Stomach smooth muscle (tissue), 2 donors: ENCODE data around the gene SCGB1A1.
"Not testable (repeated sequence)": the region's sequence is repeated elsewhere in the genome, so short reads cannot be mapped to it uniquely, and the experiment has no call there.

Experiments
- H3K27ac ChIP-seq: one replicate; pipeline ENCODE4 v1.7.0; 2013; ENCODE audit warnings: mild to moderate bottlenecking, low read length, inconsistent platforms
- H3K27me3 ChIP-seq, 2 donors: one replicate each; pipeline ENCODE4 v1.7.0; 2013; ENCODE audit warnings: low read length in 2 of 2; ENCODE audit not compliant: insufficient read depth in 2 of 2, control insufficient read depth in 1 of 2
- H3K36me3 ChIP-seq, 2 donors: one replicate each; pipeline ENCODE4 v1.7.0; 2013; ENCODE audit warnings: low read length in 2 of 2; ENCODE audit not compliant: control insufficient read depth in 2 of 2, insufficient read depth in 2 of 2
- H3K4me1 ChIP-seq: one replicate; pipeline ENCODE4 v1.7.0; 2013; ENCODE audit warnings: low read length; ENCODE audit not compliant: control insufficient read depth, insufficient read depth
- H3K4me3 ChIP-seq, 2 donors: one replicate each; pipeline ENCODE4 v1.7.0; 2013; ENCODE audit warnings: low read length in 2 of 2
- H3K9ac ChIP-seq, 2 donors: one replicate each; pipeline ENCODE4 v1.7.0; 2013; ENCODE audit warnings: low read length in 2 of 2, mild to moderate bottlenecking in 1 of 2
- H3K9me3 ChIP-seq, 2 donors: one replicate each; pipeline ENCODE4 v1.7.0; 2013; ENCODE audit warnings: low read length in 2 of 2; ENCODE audit not compliant: control insufficient read depth in 2 of 2
- donor health status: healthy.
- donor health status: Pancreatic carcinoma.

The SCGB1A1 gene

GRCh38 chr11:62418733-62419132 lies at the start of gene SCGB1A1:
Gene SCGB1A1, plus strand, starts transcription at chr11:62419033. Its CDS starts 63 bp downstream, at chr11:62419096.
- Histone ChIP-seq H3K36me3 (no peaks in the 10 kb centered on the region), H3K27me3 (no peaks in the 10 kb centered on the region), H3K9ac (peak within 1 kb of the TSS; percentile 13 to 29), H3K4me1 (peaks cover 29% of the 10 kb centered on the region), H3K9me3 (no peaks in the 10 kb centered on the region), H3K27ac (peak within 1 kb of the TSS; percentile 49), H3K4me3 (peak within 1 kb of the TSS in 1 of 2 donors; percentile 20)

GRCh38 chr11:62370743-62371440 lies 47.9 kb upstream of the SCGB1A1 start:
- H3K4me1 ChIP-seq, result no peaks in the 10 kb centered on the region
- no peak overlapping the region for H3K27ac ChIP-seq
- no peaks in the 10 kb centered on the region for H3K9me3 ChIP-seq
- H3K36me3 ChIP-seq, result no peaks in the 10 kb centered on the region
- no peak overlapping the region for H3K9ac ChIP-seq
- H3K4me3 ChIP-seq, result no peak overlapping the region
- no peaks in the 10 kb centered on the region for H3K27me3 ChIP-seq

GRCh38 chr11:62372871-62373270 lies 46.0 kb upstream of the SCGB1A1 start:
- Histone ChIP-seq H3K36me3 (no peaks in the 10 kb centered on the region), H3K27ac (no peak overlapping the region), H3K9me3 (no peaks in the 10 kb centered on the region), H3K27me3 (no peaks in the 10 kb centered on the region), H3K4me3 (no peak overlapping the region), H3K9ac (no peak overlapping the region), H3K4me1 (no peaks in the 10 kb centered on the region)

- H3K4me1 ChIP-seq, result no peaks in the 10 kb centered on the region
- H3K36me3 ChIP-seq, result no peaks in the 10 kb centered on the region
- no peak overlapping the region for H3K4me3 ChIP-seq
- no peaks in the 10 kb centered on the region for H3K9me3 ChIP-seq
- H3K27ac ChIP-seq, result no peak overlapping the region
- no peaks in the 10 kb centered on the region for H3K27me3 ChIP-seq
- no peak overlapping the region for H3K9ac ChIP-seq
Measured at GRCh38 chr11:62373464-62374119, 45.2 kb upstream of the SCGB1A1 start.

- H3K36me3 ChIP-seq, result no peaks in the 10 kb centered on the region
- H3K27ac ChIP-seq, result no peak overlapping the region
- H3K4me3 ChIP-seq, result no peak overlapping the region
- no peaks in the 10 kb centered on the region for H3K9me3 ChIP-seq
- H3K4me1 ChIP-seq, result no peaks in the 10 kb centered on the region
- H3K9ac ChIP-seq, result no peak overlapping the region
- H3K27me3 ChIP-seq, result no peaks in the 10 kb centered on the region
Measured at GRCh38 chr11:62374801-62375200, 44.0 kb upstream of the SCGB1A1 start.

GRCh38 chr11:62378459-62379063 lies 40.3 kb upstream of the SCGB1A1 start:
- H3K9ac ChIP-seq, H3K4me3 ChIP-seq, H3K4me1 ChIP-seq, H3K27me3 ChIP-seq, H3K27ac ChIP-seq, H3K36me3 ChIP-seq, H3K9me3 ChIP-seq: not testable (repeated sequence)

GRCh38 chr11:62379586-62379985 lies 39.2 kb upstream of the SCGB1A1 start:
- H3K9ac ChIP-seq, H3K27ac ChIP-seq, H3K36me3 ChIP-seq, H3K9me3 ChIP-seq, H3K4me1 ChIP-seq, H3K27me3 ChIP-seq, H3K4me3 ChIP-seq: not testable (repeated sequence)

GRCh38 chr11:62380821-62381245 lies 38.0 kb upstream of the SCGB1A1 start:
- H3K9ac ChIP-seq, H3K4me1 ChIP-seq, H3K27ac ChIP-seq, H3K36me3 ChIP-seq, H3K27me3 ChIP-seq, H3K9me3 ChIP-seq: not testable (repeated sequence)
- H3K4me3 ChIP-seq, result peak overlapping the region in 1 of 2 donors; percentile 22

GRCh38 chr11:62383822-62384221 lies 35.0 kb upstream of the SCGB1A1 start:
- no peak overlapping the region for H3K4me3 ChIP-seq

GRCh38 chr11:62386083-62386482 lies 32.8 kb upstream of the SCGB1A1 start:
- not testable (repeated sequence) for H3K4me1 ChIP-seq, H3K27ac ChIP-seq

More at GRCh38 chr11:62383822-62384221, 35.0 kb upstream of the SCGB1A1 start:
- Histone ChIP-seq H3K27me3 (no peaks in the 10 kb centered on the region), H3K36me3 (no peaks in the 10 kb centered on the region), H3K9ac (no peak overlapping the region), H3K27ac (no peak overlapping the region), H3K4me1 (peaks cover 3% of the 10 kb centered on the region), H3K9me3 (no peaks in the 10 kb centered on the region)

GRCh38 chr11:62387381-62387780 lies 31.5 kb upstream of the SCGB1A1 start:
- H3K9ac ChIP-seq, result no peak overlapping the region
- no peaks in the 10 kb centered on the region for H3K9me3 ChIP-seq
- H3K4me3 ChIP-seq, result no peak overlapping the region
- H3K36me3 ChIP-seq, result no peaks in the 10 kb centered on the region
- no peak overlapping the region for H3K27ac ChIP-seq
- H3K27me3 ChIP-seq, result no peaks in the 10 kb centered on the region
- no peaks in the 10 kb centered on the region for H3K4me1 ChIP-seq

More at GRCh38 chr11:62386083-62386482, 32.8 kb upstream of the SCGB1A1 start:
- not testable (repeated sequence) for H3K9me3 ChIP-seq, H3K36me3 ChIP-seq, H3K27me3 ChIP-seq, H3K9ac ChIP-seq, H3K4me3 ChIP-seq
